H9 (cell line): Measurements from ENCODE around the gene KLHDC3. TPM values are rescaled to one million over a fixed set of nuclear protein-coding genes. Genes with fewer than 3 reads are reported as not detected.

Experiments used
- DNase-seq: peaks from one replicate; pipeline ENCODE4 v3.0.0-alpha.2; 2017
- H2AFZ ChIP-seq: one replicate; pipeline ENCODE4 v1.6.1; 2013; ENCODE audit warnings: mild to moderate bottlenecking, low read length, control low read depth, moderate library complexity
- H2AK5ac ChIP-seq: 2 replicates; pipeline ENCODE4 v1.6.1; 2013; ENCODE audit warnings: low read length, control low read depth, mixed read lengths; ENCODE audit not compliant: insufficient read length
- H2BK120ac ChIP-seq: one replicate; pipeline ENCODE4 v1.6.1; 2013; ENCODE audit warnings: low read depth, mild to moderate bottlenecking, low read length, control low read depth, inconsistent platforms; ENCODE audit not compliant: poor library complexity, severe bottlenecking
- H2BK12ac ChIP-seq: 2 replicates; pipeline ENCODE4 v1.6.1; 2013; ENCODE audit warnings: low read length, control low read depth, mixed read lengths, low read depth; ENCODE audit not compliant: insufficient read length
- H2BK15ac ChIP-seq: 2 replicates; pipeline ENCODE4 v1.6.1; 2013; ENCODE audit warnings: low read depth, low read length, control low read depth
- H2BK20ac ChIP-seq: one replicate; pipeline ENCODE4 v1.6.1; 2013; ENCODE audit warnings: low read depth, mild to moderate bottlenecking, low read length, control low read depth, inconsistent platforms; ENCODE audit not compliant: poor library complexity, severe bottlenecking
- H2BK5ac ChIP-seq: 2 replicates; pipeline ENCODE4 v1.6.1; 2013; ENCODE audit warnings: low read length, control low read depth, mixed read lengths; ENCODE audit not compliant: insufficient read length
- H3K14ac ChIP-seq: 2 replicates; pipeline ENCODE4 v1.6.1; 2013; ENCODE audit warnings: low read length, control low read depth; ENCODE audit not compliant: insufficient read depth
- H3K18ac ChIP-seq: 2 replicates; pipeline ENCODE4 v1.6.1; 2013; ENCODE audit warnings: low read depth, mild to moderate bottlenecking, mixed read lengths, low read length, control low read depth; ENCODE audit not compliant: insufficient read length
- H3K23ac ChIP-seq: 2 replicates; pipeline ENCODE4 v1.6.1; 2013; ENCODE audit warnings: low read length, control low read depth, mixed read lengths, low read depth; ENCODE audit not compliant: insufficient read length
- H3K23me2 ChIP-seq: 2 replicates; pipeline ENCODE4 v1.6.1; 2013; ENCODE audit warnings: low read depth, mild to moderate bottlenecking, mixed read lengths, low read length, control low read depth; ENCODE audit not compliant: insufficient read length, poor library complexity, severe bottlenecking
- H3K27ac ChIP-seq: 2 replicates; pipeline ENCODE4 v1.5.1; 2013; ENCODE audit warnings: low read length, control low read depth, mixed read lengths, low read depth; ENCODE audit not compliant: insufficient read length
- H3K27me3 ChIP-seq: 2 replicates; pipeline ENCODE4 v1.6.1; 2013; ENCODE audit warnings: low read length, control low read depth, inconsistent platforms; ENCODE audit not compliant: insufficient read depth
- H3K4ac ChIP-seq: 2 replicates; pipeline ENCODE4 v1.6.1; 2013; ENCODE audit warnings: low read depth, mild to moderate bottlenecking, control low read depth, inconsistent platforms, low read length, moderate library complexity
- H3K4me1 ChIP-seq: 2 replicates; pipeline ENCODE4 v1.6.1; 2013; ENCODE audit warnings: low read length, control low read depth, inconsistent platforms; ENCODE audit not compliant: insufficient read depth
- H3K4me2 ChIP-seq: 2 replicates; pipeline ENCODE4 v1.6.1; 2013; ENCODE audit warnings: low read length, control low read depth, mixed read lengths; ENCODE audit not compliant: insufficient read length, insufficient read depth
- H3K56ac ChIP-seq: 2 replicates; pipeline ENCODE4 v1.6.1; 2013; ENCODE audit warnings: low read depth, mild to moderate bottlenecking, mixed read lengths, low read length, control low read depth; ENCODE audit not compliant: insufficient read length
- H3K79me1 ChIP-seq: 2 replicates; pipeline ENCODE4 v1.6.1; 2013; ENCODE audit warnings: low read depth, mild to moderate bottlenecking, moderate library complexity, low read length, control low read depth, inconsistent platforms; ENCODE audit not compliant: insufficient read depth, poor library complexity, severe bottlenecking
- H3K79me2 ChIP-seq: 2 replicates; pipeline ENCODE4 v1.6.1; 2013; ENCODE audit warnings: low read length, control low read depth, inconsistent platforms; ENCODE audit not compliant: insufficient read depth
- H3K9ac ChIP-seq: 2 replicates; pipeline ENCODE4 v1.6.1; 2013; ENCODE audit warnings: low read length, control low read depth, mixed read lengths; ENCODE audit not compliant: insufficient read length; ENCODE audit errors: extremely low read depth
- H3K9me3 ChIP-seq: one replicate; pipeline ENCODE4 v1.6.1; 2013; ENCODE audit warnings: low read depth, low read length, inconsistent platforms; ENCODE audit not compliant: control insufficient read depth
- H3T11ph ChIP-seq: one replicate; pipeline ENCODE4 v1.6.1; 2013; ENCODE audit warnings: mild to moderate bottlenecking, low read length, control low read depth, inconsistent platforms
- H4K20me1 ChIP-seq: one replicate; pipeline ENCODE4 v1.6.1; 2013; ENCODE audit not compliant: control insufficient read depth, insufficient read length, insufficient read depth
- H4K5ac ChIP-seq: 2 replicates; pipeline ENCODE4 v1.6.1; 2013; ENCODE audit warnings: low read depth, mild to moderate bottlenecking, mixed read lengths, low read length, control low read depth; ENCODE audit not compliant: insufficient read length
- H4K8ac ChIP-seq: replicated peaks from 2 replicates; pipeline ENCODE4 v1.6.1; 2013; ENCODE audit warnings: low read length, control low read depth, mixed read lengths, low read depth; ENCODE audit not compliant: insufficient read length
- H4K91ac ChIP-seq: 2 replicates; pipeline ENCODE4 v1.6.1; 2013; ENCODE audit warnings: low read depth, mild to moderate bottlenecking, moderate library complexity, mixed read lengths, low read length, control low read depth; ENCODE audit not compliant: insufficient read length
- H3K27ac Mint-ChIP-seq, 3 experiments: 2 replicates in 2 of 3; 3 replicates in 1 of 3; pipeline ENCODE4 v1.8.0; 2020 to 2021; ENCODE audit warnings: mixed read lengths in 3 of 3, mild to moderate bottlenecking in 1 of 3, moderate library complexity in 1 of 3
- H3K27me3 Mint-ChIP-seq: 2 replicates; pipeline ENCODE4 v1.8.0; 2021; ENCODE audit warnings: low read depth, mild to moderate bottlenecking, moderate library complexity, mixed read lengths
- H3K36me3 Mint-ChIP-seq, 3 experiments: 2 replicates in 2 of 3; 3 replicates in 1 of 3; pipeline ENCODE4 v1.8.0; 2020 to 2021; ENCODE audit warnings: low read depth in 3 of 3, mixed read lengths in 3 of 3; ENCODE audit not compliant: insufficient read depth in 1 of 3
- H3K4me1 Mint-ChIP-seq, 2 experiments: 2 replicates each; pipeline ENCODE4 v1.8.0; 2020; ENCODE audit warnings: mixed read lengths in 2 of 2
- H3K4me3 Mint-ChIP-seq, 2 experiments: 2 replicates in 1 of 2; 3 replicates in 1 of 2; pipeline ENCODE4 v1.8.0; 2020 to 2021; ENCODE audit warnings: mild to moderate bottlenecking in 2 of 2, mixed read lengths in 2 of 2, moderate library complexity in 1 of 2
- H3K9me3 Mint-ChIP-seq, 2 experiments: 2 replicates in 1 of 2; 3 replicates in 1 of 2; pipeline ENCODE4 v1.8.0; 2020; ENCODE audit warnings: mild to moderate bottlenecking in 2 of 2, mixed read lengths in 2 of 2, moderate library complexity in 1 of 2
- WGBS: extraction: QIAGEN DNeasy Blood & Tissue Kit; methylation state at CpG from one replicate; pipeline ENCODE4 v1.1.7; 2013; ENCODE audit warnings: missing lambda C conversion rate, low lambda C conversion rate, mixed read lengths; ENCODE audit not compliant: insufficient read length; ENCODE audit errors: extremely low coverage; 5-methylcytosine and 5-hydroxymethylcytosine counted together
- total RNA-seq: library from RNA; stranded (reverse); gene quantifications from 2 replicates; pipeline ENCODE4 v1.2.1, GENCODE V29; 2021
- TF ChIP-seq, protein P1 (sequence below): fragments of 200-600 bp; sonication (generic); conservative IDR thresholded peaks from 3 replicates; pipeline ENCODE4 v1.8.0; 2021; ENCODE audit warnings: antibody characterized with exemption, mild to moderate bottlenecking

Gene KLHDC3
- total RNA-seq, 1 experiment from 2014 or later = 146 TPM

DNA sequence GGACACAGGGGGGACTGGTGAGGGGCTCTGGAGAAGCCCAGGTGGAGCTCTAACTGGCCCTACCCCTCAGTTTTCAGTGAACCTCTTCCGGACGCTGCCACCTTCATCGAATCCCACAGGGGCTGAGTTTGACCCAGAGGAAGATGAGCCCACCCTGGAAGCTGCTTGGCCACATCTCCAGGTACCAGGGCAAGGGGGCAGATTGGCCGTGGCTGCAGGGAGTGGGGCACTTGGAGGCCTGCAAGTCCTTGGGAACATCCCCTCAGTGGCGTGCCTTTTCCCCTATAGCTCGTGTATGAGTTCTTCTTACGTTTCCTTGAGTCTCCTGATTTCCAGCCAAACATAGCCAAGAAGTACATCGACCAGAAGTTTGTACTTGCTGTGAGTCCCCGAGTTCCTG lies 6.9 kb upstream of the KLHDC3 start:
- WGBS = no CpG with 5 or more reads among the region's 9 CpGs
- Histone ChIP-seq H4K20me1 (no peaks in the 10 kb centered on the region), H3K79me2 (peaks cover 2% of the 10 kb centered on the region; the same call in 1 of the 2 replicates), H4K91ac (no peak overlapping the region), H3K4me2 (no peak overlapping the region), H2BK12ac (no peak overlapping the region), H2BK120ac (no peak overlapping the region), H3K18ac (no peak overlapping the region), H3K4ac (no peak overlapping the region), H2BK15ac (no peak overlapping the region), H3K56ac (no peak overlapping the region), H3K23ac (no peak overlapping the region), H3T11ph (no peak overlapping the region), H2AFZ (no peak overlapping the region), H3K9me3 (no peaks in the 10 kb centered on the region), H3K27me3 (no peaks in the 10 kb centered on the region), H2AK5ac (no peak overlapping the region), H4K5ac (no peak overlapping the region), H3K4me1 (no peaks in the 10 kb centered on the region), H3K79me1 (no peaks in the 10 kb centered on the region), H3K23me2 (no peaks in the 10 kb centered on the region), H3K14ac (no peak overlapping the region), H2BK5ac (no peak overlapping the region), H4K8ac (no peak overlapping the region), H2BK20ac (no peak overlapping the region), H3K27ac (no peak overlapping the region), H3K9ac (no peak overlapping the region)
- peaks cover 25 to 72% (median 65%) of the 10 kb centered on the region in 3 experiments; a peak in 6 of 7 replicates for H3K36me3 Mint-ChIP-seq
- peaks cover 7 to 10% of the 10 kb centered on the region in 2 experiments for H3K4me1 Mint-ChIP-seq
- no peaks in the 10 kb centered on the region for H3K27me3 Mint-ChIP-seq
- no peaks in the 10 kb centered on the region for H3K9me3 Mint-ChIP-seq
- no peak for DNase-seq
- no peak overlapping the region for H3K27ac Mint-ChIP-seq
- no peak overlapping the region for H3K4me3 Mint-ChIP-seq
- TF ChIP-seq, protein P1, sequence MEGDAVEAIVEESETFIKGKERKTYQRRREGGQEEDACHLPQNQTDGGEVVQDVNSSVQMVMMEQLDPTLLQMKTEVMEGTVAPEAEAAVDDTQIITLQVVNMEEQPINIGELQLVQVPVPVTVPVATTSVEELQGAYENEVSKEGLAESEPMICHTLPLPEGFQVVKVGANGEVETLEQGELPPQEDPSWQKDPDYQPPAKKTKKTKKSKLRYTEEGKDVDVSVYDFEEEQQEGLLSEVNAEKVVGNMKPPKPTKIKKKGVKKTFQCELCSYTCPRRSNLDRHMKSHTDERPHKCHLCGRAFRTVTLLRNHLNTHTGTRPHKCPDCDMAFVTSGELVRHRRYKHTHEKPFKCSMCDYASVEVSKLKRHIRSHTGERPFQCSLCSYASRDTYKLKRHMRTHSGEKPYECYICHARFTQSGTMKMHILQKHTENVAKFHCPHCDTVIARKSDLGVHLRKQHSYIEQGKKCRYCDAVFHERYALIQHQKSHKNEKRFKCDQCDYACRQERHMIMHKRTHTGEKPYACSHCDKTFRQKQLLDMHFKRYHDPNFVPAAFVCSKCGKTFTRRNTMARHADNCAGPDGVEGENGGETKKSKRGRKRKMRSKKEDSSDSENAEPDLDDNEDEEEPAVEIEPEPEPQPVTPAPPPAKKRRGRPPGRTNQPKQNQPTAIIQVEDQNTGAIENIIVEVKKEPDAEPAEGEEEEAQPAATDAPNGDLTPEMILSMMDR = no peak
